WI38 (cell line): ENCODE results near the gene PLPPR3.
A peak's percentile ranks its signal among the peaks of the same experiment; 100 is the strongest.
"Not testable (repeated sequence)": the region's sequence is repeated elsewhere in the genome, so short reads cannot be mapped to it uniquely, and the experiment has no call there.

Experiments used
- H3K4me3 ChIP-seq: 2 replicates; pipeline ENCODE4 v1.5.1; 2011; ENCODE audit warnings: low read depth, mild to moderate bottlenecking, control low read depth, low read length
- TF ChIP-seq, protein P1 (sequence below): IDR thresholded peaks from 2 replicates; pipeline ENCODE4 v1.5.1; 2012; ENCODE audit warnings: low read depth, mild to moderate bottlenecking, control low read depth, low read length

PLPPR3 gene

GRCh38 chr19:852136-853013 lies 30.6 kb upstream of the PLPPR3 start, which contains the start of gene ELANE:
ELANE (plus strand) TSS chr19:852303; CDS start chr19:852329, 26 bp downstream.
- TF ChIP-seq, protein P1, sequence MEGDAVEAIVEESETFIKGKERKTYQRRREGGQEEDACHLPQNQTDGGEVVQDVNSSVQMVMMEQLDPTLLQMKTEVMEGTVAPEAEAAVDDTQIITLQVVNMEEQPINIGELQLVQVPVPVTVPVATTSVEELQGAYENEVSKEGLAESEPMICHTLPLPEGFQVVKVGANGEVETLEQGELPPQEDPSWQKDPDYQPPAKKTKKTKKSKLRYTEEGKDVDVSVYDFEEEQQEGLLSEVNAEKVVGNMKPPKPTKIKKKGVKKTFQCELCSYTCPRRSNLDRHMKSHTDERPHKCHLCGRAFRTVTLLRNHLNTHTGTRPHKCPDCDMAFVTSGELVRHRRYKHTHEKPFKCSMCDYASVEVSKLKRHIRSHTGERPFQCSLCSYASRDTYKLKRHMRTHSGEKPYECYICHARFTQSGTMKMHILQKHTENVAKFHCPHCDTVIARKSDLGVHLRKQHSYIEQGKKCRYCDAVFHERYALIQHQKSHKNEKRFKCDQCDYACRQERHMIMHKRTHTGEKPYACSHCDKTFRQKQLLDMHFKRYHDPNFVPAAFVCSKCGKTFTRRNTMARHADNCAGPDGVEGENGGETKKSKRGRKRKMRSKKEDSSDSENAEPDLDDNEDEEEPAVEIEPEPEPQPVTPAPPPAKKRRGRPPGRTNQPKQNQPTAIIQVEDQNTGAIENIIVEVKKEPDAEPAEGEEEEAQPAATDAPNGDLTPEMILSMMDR: no peak
- no peak within 1 kb of the TSS for H3K4me3 ChIP-seq

GRCh38 chr19:850979-851335 lies 29.2 kb upstream of the PLPPR3 start:
- H3K4me3 ChIP-seq: no peak overlapping the region; the same call in 1 of the 2 replicates
- TF ChIP-seq, protein P1: no peak

DNA sequence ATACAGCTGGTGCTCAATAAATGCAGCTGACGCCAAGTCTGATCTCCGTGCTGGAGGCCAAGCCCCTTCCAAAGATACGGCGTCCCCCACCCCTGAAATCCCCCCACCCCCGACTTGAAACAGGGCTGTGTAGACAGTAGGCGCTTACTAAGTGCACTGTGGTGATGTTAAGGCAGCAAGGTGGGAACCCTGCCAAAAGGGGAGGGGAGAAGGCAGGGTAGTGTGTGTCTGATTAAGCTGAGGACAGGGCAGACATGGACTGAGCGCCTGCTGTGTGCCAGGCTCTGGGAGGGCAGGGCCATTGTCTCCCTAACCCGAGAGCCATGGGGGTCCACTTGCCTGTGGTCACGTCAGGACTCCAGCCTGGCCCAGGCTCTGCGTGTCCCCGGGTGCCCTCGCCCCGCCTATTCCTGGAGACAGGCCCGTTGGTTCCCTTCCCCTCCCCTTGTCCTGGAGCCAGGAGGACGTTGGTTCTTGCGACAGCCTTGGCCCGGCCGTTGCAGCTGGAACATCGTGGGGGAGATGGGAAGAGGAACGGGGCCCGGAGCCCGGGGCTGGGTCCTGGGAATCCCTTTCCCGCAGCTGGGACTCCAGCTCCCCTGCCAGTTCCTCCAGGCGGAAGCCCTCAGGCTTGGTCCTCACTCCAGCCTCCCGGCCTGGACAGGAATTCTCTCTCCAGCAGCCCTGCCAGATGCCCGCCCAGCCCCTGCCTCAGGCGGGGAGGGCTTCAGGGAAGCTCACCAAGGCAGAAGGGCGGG lies 28.6 kb upstream of the PLPPR3 start:
- TF ChIP-seq, protein P1: no peak
- peak overlapping the region; percentile 6; the same call in 1 of the 2 replicates for H3K4me3 ChIP-seq

- H3K4me3 ChIP-seq: not testable (repeated sequence)
Observed at GRCh38 chr19:849195-849594, 27.4 kb upstream of the PLPPR3 start.

GRCh38 chr19:848386-848921 lies 26.7 kb upstream of the PLPPR3 start:
- TF ChIP-seq, protein P1: no peak

DNA sequence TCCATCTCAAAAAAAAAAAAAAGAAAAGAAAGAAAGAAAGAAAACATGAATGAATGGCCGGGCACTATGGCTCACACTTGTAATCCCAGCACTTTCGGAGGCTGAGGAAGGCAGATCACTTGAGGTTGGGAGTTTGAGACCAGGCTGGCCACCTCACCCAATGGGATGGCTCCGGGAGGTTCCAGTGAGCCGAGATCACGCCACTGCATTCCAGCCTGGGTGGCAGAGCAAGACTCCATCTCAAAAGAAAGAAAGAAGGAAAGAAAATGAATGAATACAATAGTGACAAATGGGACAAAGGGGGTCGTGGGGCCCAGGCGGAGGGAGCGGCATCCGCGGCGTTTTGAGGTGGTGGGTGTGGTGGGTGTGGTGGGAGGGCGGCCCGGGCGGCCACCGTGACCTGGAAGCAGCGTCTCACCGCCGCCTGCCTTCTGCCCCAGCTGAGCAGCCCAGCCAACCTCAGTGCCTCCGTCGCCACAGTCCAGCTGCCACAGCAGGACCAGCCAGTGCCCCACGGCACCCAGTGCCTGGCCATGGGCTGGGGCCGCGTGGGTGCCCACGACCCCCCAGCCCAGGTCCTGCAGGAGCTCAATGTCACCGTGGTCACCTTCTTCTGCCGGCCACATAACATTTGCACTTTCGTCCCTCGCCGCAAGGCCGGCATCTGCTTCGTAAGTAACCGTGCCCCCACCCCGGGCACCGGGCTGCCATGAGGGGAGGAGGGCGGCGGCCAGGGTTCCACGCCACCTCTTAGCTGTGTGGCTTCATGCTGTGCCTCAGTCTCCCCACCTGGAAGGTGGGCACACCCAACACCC lies 24.2 kb upstream of the PLPPR3 start:
- no peak overlapping the region for H3K4me3 ChIP-seq
- TF ChIP-seq, protein P1: no peak

More at GRCh38 chr19:848386-848921, 26.7 kb upstream of the PLPPR3 start:
- no peak overlapping the region for H3K4me3 ChIP-seq

DNA sequence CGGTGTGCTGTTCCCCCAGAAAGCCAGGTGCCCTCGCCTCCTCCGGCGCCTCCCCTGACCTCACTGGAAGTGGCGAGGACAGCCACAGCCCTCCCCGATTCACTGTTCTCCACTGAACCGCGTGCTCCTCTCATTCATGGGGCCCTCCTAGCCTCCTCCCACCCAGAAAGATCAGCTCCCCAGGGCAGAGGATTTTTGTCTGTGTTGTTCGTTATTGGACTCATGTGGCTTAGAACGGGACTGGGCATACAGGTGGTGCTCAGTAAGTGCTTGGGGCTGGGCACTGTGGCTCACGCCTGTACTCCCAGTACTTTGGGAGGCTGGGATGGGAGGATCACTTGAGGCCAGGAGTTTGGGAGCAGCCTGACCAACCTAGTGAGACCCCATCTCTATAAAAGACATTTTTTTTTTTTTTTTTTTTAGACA lies 22.8 kb upstream of the PLPPR3 start:
- TF ChIP-seq, protein P1: no peak
- H3K4me3 ChIP-seq: no peak overlapping the region
